COLO829 (cell line): ENCODE data around the gene CDAN1.
A peak's percentile ranks its signal among the peaks of the same experiment; 100 is the strongest.
"Not testable (repeated sequence)": the region's sequence is repeated elsewhere in the genome, so short reads cannot be mapped to it uniquely, and the experiment has no call there.

ENCODE experiments used
- DNase-seq: peaks from one replicate; pipeline ENCODE4 v3.0.0; 2012; ENCODE audit warnings: low spot score

The CDAN1 gene

DNA sequence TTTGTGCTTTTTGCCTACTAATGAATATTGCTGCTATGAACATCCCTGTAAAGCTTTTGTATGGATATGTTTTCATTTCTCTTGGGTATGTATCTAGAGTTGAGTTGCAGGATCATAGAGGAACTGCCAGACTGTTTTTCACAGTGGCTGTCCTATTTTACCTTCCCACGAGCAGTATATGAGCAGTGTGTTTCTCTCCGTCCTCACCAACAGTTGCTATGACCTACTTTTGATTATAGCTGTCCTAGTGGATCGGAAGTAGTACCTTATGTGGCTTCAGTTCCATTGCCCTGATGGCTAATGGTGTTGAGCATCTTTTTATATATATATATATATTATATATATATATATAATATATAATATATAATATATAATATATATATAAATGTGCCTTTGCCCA lies 25.2 kb downstream of the CDAN1 start:
- DNase-seq: no peak

DNA sequence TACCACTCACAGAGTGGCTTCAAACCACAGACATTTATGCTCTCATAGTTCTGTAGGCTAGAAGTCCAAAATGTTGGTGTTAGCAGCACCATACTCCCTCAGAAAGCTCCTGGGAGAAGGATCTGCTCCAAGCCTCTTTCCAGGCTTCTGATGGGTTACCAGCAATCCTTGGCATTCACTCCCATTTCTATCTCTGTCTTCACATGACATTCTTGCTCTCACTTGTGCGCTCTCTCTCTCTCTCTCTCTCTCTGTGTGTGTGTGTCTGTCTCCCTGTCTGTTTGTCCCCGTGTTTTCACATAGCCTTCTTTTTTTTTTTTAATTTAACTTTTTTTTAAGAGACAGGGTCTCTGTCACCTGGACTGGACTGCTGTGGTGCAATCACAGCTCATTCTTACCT lies 26.3 kb downstream of the CDAN1 start:
- DNase-seq: no peak

DNA sequence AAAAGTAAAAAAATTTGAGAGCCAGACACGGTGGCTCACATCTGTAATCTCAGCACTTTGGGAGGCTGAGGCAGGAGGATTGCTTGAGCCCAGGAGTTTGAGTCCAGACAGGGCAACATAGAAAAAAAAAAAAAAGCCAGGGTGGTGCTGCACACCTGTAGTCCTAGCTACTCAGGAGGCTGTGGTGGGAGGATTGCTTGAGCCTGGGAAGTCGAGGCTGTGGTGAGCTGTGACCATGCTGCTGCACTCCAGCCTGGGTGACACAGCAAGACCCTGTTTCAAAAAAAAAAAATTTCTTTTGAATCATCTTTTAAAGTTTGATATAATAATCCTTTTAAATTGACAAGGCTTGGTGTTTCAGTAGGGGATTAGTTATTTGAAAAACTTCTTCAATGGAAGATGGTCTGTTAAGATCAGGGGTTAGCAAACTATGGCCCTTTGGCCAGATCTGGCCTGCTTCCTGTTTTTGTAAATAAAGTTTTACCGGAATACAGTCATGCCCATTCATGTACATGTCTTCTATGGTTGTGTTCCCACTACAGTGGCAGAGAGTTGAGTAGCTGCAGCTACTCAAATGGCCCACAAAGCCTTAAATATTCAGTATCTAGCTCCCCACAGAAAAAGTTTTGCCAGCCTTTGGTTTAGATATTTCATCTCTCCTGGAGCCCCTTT lies 28.9 kb downstream of the CDAN1 start:
- DNase-seq: no peak

DNA sequence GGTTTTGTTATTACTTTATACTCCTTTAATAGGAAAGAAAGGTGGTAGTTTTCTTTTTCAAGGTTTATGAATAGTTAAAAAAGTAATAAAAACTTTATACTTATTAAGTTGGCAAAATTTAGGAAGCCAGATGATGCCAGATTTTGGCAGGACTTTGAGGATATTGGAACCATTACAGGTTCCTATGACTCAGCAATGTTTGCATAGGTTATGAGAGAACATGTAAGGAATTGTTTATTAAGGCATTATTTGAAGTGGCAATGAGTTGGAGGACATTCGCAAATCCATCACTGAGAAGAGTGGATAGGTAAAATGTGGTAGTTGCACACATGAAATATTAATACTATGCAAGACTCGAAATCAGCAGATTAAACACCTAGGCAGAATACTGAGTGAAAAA lies 29.9 kb downstream of the CDAN1 start:
- no peak for DNase-seq

DNA sequence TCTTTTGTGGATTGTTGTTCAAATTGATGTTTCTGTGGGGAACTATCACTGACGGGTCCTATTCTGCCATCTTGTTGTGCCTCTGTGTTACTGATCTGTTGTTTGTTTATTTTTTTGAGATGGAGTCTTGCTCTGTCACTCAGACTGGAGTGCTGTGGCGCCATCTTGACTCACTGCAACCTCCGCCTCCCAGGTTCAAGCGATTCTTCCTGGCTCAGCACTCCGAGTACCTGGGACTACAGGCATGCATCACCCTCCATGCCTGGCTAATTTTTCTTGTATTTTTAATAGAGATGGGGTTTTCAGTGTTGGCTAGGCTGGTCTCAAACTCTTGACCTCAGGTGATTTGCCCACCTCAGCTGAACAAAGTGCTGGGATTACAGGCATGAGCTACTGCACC lies 31.6 kb downstream of the CDAN1 start:
- DNase-seq: no peak

DNA sequence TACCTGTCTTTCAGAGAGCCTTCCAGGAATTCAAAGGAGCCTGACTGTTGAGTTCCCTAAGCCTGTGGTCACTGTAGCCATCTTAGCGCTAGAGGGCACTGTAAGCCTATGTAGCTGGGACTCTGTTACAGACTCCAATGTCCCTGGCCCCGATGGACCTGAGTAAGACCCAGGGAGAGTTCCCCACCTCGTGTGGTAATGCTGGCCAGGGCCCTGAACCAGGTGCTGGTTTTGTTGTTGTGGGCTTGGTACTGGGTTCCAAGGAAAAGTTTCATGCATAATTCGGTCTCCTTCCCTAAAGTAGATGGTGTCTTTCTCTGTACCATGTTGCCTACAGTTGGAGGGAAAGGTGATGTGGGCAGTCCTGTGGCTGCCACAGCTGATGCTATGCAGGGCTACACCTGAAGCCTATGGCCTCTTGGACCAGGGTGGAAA lies 32.4 kb downstream of the CDAN1 start:
- DNase-seq: peak; percentile 33

DNA sequence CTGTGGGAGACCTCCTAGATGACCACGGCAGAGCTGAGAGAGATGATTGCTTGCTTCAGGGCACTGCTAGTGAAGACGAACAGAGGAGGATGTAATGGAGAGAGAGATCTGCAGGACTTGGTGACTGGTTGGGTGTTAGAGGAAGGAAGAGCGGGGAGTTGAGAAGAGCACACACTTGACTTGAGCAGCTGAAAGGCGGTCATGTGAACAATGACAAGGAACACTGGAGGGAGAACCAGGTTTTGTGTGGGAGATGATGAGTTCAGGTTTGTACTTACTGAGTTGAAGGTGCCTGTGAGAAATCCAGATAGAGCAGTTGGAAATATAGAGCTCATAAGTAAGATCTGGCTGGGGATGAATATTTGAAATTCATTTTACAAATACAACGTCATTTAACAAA lies 40.3 kb downstream of the CDAN1 start:
- DNase-seq: no peak

DNA sequence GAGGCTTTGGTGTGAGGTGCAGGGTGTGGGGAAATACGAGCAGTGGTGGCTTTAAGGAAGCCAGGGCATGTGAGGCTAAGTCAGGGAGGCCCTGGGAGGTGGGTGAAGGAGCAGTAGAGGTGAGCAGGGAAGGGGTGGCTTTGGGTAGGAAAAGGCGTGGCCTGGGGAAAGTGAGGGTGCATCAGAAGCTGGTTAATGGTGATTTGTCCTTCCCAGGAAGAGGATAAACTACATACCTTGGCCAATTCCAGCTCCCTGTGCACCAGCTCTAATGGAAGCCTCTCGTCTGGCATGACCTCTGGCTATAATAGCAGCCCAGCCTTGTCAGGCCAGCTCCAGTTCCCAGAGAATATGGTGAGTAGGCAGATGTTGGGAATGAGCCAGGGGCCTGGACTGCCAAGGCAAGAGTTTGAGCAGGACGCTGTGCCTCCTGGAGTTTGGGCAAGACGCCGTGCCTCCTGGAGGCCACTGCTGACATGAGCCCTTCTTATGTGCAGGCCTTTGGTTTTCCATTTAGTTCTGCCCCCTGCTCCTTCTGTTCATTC lies 41.3 kb downstream of the CDAN1 start:
- DNase-seq: no peak

DNA sequence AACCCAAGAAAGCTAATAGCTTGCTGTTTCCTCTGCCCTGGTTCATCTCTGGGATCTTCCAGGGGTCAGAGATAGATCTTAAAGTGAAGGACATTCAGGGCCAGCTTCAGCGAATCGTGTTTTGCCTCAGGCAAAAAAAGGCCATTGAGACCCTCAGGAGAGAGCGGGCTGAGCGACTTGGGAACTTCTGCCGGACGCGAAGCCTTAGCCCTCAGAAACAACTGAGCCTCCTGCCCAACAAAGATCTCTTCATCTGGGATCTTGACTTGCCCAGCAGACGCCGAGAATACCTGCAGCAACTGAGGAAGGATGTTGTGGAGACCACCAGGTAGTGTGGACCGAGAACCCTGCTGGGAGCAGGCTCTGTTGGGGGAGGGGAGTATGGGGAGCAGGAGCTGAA lies 42.5 kb downstream of the CDAN1 start:
- no peak for DNase-seq

DNA sequence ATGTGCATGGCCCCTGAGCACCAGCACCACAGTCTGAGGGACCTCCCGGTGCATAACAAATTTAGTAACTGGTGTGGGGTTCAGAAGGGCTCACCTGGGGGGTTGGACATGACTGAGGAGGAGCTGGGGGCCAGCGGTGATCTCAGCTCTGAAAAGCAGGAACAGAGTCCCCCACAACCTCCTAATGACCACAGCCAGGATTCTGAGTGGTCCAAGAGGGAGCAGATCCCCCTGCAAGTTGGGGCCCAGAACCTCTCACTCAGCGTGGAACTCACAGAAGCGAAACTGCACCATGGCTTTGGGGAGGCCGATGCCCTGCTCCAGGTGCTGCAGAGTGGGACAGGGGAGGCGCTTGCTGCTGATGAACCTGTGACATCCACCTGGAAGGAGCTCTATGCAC lies 43.0 kb downstream of the CDAN1 start:
- no peak for DNase-seq

DNA sequence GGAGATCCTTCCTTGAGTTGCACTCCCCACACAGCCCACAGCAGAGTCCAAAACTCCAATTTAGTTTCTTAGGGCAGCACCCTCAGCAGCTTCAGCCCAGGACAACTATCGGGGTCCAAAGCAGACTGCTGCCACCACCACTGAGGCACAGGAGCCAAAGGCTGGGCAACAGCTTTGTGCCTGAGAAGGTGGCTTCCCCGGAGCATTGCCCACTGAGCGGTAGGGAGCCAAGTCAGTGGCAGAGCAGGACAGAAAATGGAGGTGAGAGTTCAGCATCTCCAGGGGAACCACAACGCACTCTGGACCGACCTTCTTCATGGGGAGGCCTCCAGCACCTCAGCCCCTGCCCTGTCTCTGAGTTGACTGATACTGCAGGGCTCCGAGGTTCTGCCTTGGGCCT lies 43.4 kb downstream of the CDAN1 start:
- DNase-seq: no peak

DNA sequence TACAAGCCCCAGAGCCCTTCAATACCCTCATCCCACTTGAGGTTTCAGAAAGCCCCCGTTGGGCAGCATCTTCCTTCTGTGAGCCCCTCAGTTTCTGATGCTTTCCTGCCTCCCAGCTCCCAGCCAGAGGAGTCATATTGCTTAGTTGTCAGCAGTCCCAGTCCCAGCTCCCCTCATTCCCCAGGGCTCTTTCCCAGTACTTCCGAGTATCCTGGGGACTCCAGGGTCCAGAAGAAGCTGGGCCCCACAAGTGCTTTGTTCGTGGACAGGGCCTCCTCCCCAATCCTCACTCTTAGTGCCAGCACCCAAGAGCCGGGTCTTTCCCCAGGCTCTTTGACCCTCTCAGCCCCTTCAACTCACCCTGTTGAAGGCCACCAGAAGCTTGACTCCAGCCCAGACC lies 43.9 kb downstream of the CDAN1 start:
- DNase-seq: no peak

DNA sequence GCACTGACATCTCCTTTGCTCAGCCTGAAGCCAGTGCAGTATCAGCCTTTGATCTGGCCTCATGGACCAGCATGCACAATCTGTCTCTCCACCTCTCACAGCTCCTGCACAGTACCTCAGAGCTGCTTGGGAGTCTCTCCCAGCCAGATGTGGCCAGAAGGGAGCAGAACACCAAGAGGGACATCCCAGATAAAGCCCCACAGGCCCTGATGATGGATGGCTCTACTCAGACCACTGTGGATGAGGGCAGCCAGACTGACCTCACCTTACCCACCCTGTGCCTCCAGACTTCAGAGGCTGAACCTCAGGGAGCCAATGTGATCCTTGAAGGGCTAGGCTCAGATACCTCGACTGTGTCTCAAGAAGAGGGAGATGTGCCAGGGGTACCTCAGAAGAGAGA lies 44.4 kb downstream of the CDAN1 start:
- DNase-seq: no peak

DNA sequence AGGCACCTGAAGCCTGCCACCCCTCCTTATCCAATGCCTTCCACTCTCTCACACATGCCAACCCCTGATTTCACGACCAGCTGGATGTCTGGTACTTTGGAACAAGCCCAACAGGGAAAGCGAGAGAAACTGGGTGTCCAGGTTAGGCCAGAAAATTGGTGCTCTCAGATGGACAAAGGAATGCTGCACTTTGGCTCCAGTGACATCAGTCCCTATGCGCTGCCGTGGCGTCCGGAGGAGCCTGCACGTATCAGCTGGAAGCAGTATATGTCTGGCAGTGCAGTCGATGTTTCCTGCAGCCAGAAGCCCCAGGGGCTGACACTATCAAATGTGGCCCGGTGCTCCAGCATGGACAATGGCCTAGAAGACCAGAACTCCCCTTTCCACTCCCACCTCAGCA lies 45.2 kb downstream of the CDAN1 start:
- DNase-seq: no peak

DNA sequence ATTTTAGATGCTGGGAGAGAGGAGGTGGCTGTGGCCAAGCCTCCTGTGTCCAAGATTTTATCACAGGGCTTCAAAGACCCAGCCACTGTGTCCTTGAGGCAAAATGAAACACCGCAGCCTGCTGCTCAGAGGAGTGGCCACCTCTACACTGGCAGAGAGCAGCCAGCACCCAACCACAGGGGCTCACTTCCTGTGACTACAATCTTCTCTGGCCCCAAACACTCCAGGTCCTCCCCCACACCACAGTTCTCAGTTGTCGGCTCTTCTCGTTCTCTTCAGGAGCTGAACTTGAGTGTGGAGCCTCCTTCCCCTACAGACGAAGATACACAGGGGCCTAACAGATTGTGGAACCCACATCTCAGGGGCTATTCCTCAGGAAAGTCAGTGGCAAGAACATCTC lies 45.6 kb downstream of the CDAN1 start:
- DNase-seq: no peak

DNA sequence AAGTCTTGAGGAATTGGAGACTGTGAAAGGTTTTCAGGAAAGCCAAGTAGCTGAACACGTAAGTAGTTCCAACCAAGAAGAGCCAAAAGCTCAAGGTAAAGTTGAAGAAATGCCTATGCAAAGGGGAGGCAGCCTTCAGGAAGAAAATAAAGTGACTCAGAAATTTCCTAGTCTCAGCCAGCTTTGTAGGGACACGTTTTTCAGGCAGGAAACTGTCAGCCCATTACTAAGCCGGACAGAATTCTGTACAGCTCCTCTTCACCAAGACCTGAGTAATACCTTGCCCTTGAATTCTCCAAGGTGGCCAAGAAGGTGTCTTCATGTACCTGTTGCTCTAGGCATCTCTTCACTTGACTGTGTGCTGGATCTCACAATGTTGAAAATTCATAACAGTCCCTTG lies 48.6 kb downstream of the CDAN1 start:
- DNase-seq: no peak

DNA sequence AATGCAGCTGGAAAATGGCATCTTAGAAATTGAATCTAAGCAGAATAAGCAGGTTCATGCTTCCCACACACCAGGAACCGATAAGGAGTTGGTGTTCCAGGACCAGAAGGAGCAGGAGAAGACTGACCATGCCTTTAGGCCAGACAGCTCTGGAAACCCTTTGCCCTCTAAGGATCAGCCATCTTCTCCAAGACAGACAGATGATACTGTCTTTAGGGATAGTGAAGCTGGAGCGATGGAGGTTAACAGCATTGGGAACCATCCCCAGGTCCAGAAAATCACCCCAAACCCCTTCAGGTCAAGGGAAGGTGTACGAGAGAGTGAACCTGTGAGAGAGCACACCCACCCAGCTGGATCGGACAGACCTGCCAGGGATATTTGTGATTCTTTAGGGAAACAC lies 49.2 kb downstream of the CDAN1 start:
- DNase-seq: no peak

DNA sequence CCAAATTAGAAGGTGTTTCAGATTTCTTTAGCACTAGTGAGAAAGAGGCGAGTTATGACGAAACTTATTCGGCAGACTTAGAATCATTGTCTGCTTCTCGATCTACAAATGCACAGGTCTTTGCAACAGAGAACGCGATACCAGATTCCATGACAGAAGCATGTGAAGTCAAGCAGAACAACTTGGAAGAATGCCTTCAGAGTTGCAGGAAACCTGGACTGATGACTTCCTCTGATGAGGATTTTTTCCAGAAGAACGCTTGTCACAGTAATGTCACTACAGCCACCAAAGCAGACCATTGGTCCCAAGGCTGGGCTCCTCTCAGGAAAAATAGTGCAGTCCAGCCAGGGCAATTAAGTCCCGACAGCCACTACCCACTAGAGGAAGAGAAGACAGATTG lies 50.6 kb downstream of the CDAN1 start:
- DNase-seq: no peak

DNA sequence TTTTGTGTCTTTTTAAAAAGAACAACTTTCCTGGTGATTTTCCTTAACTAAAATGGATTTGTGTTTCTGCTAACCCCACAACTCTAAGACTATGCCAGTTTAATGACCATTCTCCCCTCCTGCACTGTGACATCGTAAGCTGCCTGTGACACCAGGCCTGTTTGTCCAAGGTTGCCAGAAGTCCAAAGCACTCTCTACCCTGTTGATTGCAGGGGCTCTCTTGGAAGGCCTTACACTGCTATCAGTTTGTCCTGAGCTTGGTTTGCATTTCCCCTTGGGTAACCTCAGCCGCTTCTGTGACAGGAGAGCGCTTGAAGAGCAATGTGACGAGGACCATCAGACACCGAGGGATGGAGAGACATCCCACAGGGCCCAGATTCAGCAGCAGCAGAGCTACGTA lies 55.8 kb downstream of the CDAN1 start:
- DNase-seq: no peak

DNA sequence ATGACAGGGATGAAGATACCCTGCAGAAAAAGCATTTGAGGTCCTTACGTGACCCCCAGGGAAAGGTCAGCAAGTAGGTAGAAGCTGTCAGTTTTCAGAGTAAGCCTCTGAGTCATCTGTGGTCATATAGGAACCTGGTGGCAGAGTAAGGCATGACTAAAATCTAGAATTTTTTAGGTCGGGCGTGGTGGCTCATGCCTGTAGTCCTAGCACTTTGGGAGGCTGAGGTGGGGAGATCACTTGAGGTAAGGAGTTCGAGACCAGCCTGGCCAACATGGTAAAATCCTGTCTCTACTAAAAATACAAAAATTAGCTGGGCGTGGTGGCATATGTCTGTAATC lies 56.8 kb downstream of the CDAN1 start:
- not testable (repeated sequence) for DNase-seq

DNA sequence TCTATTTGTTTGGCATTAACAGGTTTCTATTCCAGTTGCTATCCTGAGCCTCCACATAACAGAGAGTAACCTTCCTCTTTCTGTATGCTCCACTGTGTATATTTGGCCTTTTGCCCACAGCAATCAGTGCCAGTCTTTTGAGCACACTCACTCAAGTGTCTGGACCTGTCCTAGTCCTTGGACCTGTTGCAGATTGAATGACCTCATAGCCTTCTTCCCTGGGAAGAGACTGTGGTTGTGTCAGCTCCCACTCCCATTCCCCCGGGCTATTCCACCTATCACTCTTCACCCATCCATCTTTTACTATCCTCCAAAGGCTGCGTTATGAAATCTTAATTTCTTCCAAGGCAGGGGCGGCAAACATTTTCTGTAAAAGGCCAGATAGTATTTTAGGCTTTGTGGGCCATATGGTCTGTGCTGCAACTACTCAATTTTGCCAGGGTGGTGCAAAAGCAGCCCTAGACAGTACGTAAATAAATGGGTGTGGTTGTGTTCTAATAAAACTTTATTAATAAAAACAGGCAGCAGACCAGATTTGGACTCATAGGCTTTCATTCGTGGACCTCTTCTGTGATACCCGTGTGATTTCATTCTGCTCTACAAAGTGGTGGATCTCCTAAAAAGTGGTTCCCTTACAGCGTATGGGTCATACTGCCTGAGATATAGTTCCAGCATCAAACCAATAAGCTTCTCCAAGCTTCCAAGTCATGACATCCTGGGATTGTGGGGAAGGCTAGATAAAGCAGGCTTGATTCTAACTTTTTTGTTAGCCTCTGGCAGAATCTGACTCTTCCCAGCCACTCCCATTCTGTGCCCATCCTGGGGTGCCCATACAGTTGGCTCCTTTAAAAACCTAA lies 57.4 kb downstream of the CDAN1 start:
- DNase-seq: no peak

DNA sequence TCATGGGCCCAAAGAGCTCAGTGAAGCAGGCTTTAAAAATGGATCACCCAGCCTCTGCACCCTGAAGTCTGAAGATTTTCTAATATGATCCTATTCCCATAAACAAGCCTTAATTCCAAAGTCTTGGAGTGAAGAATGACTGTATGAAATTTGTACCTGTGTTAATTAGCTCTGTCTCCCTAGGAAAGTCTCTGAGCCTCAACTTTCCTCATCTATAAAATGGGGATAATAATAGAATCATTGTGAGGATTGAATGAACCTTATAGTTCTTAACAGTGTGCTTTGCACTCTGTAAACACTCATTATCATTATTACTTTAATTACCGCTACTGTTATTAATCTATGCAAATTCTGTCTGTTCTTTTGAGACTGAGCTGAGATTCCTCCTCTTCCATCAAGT lies 61.9 kb downstream of the CDAN1 start:
- no peak for DNase-seq

DNA sequence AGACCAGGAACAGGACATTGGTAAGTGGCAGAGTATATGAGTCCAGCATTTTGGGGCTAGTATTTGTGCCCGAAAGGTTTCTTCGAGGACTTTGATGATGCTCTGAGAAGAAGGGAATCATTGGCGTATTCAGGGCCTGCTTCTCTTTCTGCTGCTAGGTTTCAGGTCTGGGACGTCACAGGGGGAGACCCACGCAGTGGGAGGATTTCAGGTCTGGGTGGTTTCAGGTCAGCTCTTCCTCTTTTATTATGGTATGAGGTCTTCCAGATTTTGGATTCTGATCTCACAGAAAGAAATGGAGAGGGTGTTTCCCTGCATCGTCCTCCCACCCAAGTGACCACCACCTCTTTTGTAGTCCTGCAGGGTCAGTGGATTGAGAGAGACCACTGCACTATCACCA lies 62.5 kb downstream of the CDAN1 start:
- DNase-seq: no peak
